A549 (cell line): Measurements from ENCODE around the gene PRDM2. TPM values are rescaled to one million over a fixed set of nuclear protein-coding genes. Genes with fewer than 3 reads are reported as not detected.

Experiments used
- ATAC-seq, 2 experiments: fragments of 200-7000 bp in 1 of 2; fragments of >200 bp in 1 of 2; cut with Nextera tagmentation in 1 of 2; cut with Tn5 transposase in 1 of 2; 3 replicates each; pipeline versions ENCODE4 v1.8.0 to v1.9.1; 2018 to 2020; ENCODE audit warnings: mild to moderate bottlenecking in 1 of 2, moderate library complexity in 1 of 2
- CTCF ChIA-PET: fragments of 300-600 bp; sonication (Branson Sonifier 250); formaldehyde crosslinking; extraction: SDS; loops from one replicate; lab custom pipeline; 2021; ENCODE audit warnings: antibody characterized with exemption, inconsistent platforms; lab: Yijun Ruan, JAX
- POLR2A ChIA-PET: fragments of 350-600 bp; formaldehyde crosslinking; extraction: SDS; loops from one replicate; lab custom pipeline; 2021; ENCODE audit warnings: antibody characterized with exemption, inconsistent platforms; lab: Yijun Ruan, JAX
- DNase-seq, 2 experiments: peaks; one replicate each; pipeline versions ENCODE4 v3.0.0 to v3.0.0-alpha.2; 2011 to 2016; ENCODE audit warnings: low read depth in 1 of 2, low spot score in 1 of 2
- FAIRE-seq: peaks from 2 replicates; lab custom pipeline; 2011; peaks lifted over from hg19 to GRCh38; lab: Jason Lieb, UNC
- H3K27ac ChIP-seq, 2 experiments: fragments of >200 bp; sonication (Bioruptor Twin); formaldehyde crosslinking; 3 replicates each; pipeline ENCODE4 v1.5.1; 2016 to 2017
- H3K4me1 ChIP-seq: fragments of >200 bp; sonication (Bioruptor Twin); formaldehyde crosslinking; 3 replicates; pipeline ENCODE4 v1.6.1; 2016
- H3K4me2 ChIP-seq: fragments of >200 bp; sonication (Bioruptor Twin); formaldehyde crosslinking; 3 replicates; pipeline ENCODE4 v1.6.1; 2016
- H3K4me3 ChIP-seq: fragments of >200 bp; sonication (Bioruptor Twin); formaldehyde crosslinking; 3 replicates; pipeline ENCODE4 v1.5.1; 2016
- H3K9me3 ChIP-seq: fragments of >200 bp; sonication (Bioruptor Twin); formaldehyde crosslinking; 3 replicates; pipeline ENCODE4 v1.6.1; 2016
- CBX8 ChIP-seq: fragments of 200-600 bp; sonication (generic); IDR thresholded peaks from 2 replicates; pipeline ENCODE4 v1.6.1; 2016
- CEBPB ChIP-seq, 2 experiments: fragments of >200 bp in 1 of 2; sonication (Bioruptor Twin) in 1 of 2; formaldehyde crosslinking in 1 of 2; IDR thresholded peaks; 2 replicates each; pipeline ENCODE4 v1.6.1; 2012 to 2016
- CHD2 ChIP-seq: fragments of 150-350 bp; IDR thresholded peaks from 2 replicates; pipeline ENCODE4 v1.6.1; 2014; ENCODE audit warnings: low read length; ENCODE audit not compliant: partially characterized antibody
- CTCF ChIP-seq: fragments of >200 bp; sonication (Bioruptor Twin); formaldehyde crosslinking; IDR thresholded peaks from 3 replicates; pipeline ENCODE4 v1.5.1; 2016
- E2F6 ChIP-seq: IDR thresholded peaks from 2 replicates; pipeline ENCODE4 v1.6.1; 2012; ENCODE audit warnings: low read depth, borderline replicate concordance
- ELK1 ChIP-seq: fragments of 150-350 bp; IDR thresholded peaks from 2 replicates; pipeline ENCODE4 v1.6.1; 2014; ENCODE audit warnings: low read depth, mild to moderate bottlenecking, low read length
- EP300 ChIP-seq, 2 experiments: fragments of >200 bp; sonication (Bioruptor Twin); formaldehyde crosslinking; IDR thresholded peaks; 2 replicates in 1 of 2; 3 replicates in 1 of 2; pipeline ENCODE4 v1.6.1; 2016 to 2017
- KDM1A ChIP-seq: fragments of 200-600 bp; sonication (generic); IDR thresholded peaks from 2 replicates; pipeline ENCODE4 v1.6.1; 2016; ENCODE audit warnings: low read depth, mild to moderate bottlenecking
- KDM5A ChIP-seq: fragments of 200-600 bp; sonication (generic); IDR thresholded peaks from 2 replicates; pipeline ENCODE4 v1.6.1; 2016; ENCODE audit warnings: antibody characterized with exemption, mild to moderate bottlenecking
- MAZ ChIP-seq: fragments of 150-350 bp; IDR thresholded peaks from 2 replicates; pipeline ENCODE4 v1.6.1; 2014; ENCODE audit warnings: antibody characterized with exemption, low read depth, low read length, borderline replicate concordance
- MYC ChIP-seq: IDR thresholded peaks from 2 replicates; pipeline ENCODE4 v1.6.1; 2012; ENCODE audit warnings: mild to moderate bottlenecking, inconsistent platforms, low read length, improper control_type of control experiment, borderline replicate concordance
- NPAS2 ChIP-seq: fragments of 250-450 bp; sonication (Bioruptor Pico); IDR thresholded peaks from 2 replicates; pipeline ENCODE4 v1.8.0; 2022; ENCODE audit warnings: mild to moderate bottlenecking, moderate library complexity, borderline replicate concordance
- PBX3 ChIP-seq: IDR thresholded peaks from 2 replicates; pipeline ENCODE4 v1.6.1; 2012
- PHF8 ChIP-seq: fragments of 200-600 bp; sonication (generic); IDR thresholded peaks from 2 replicates; pipeline ENCODE4 v1.6.1; 2016; ENCODE audit warnings: low read depth, mild to moderate bottlenecking, antibody characterized with exemption, moderate library complexity, borderline replicate concordance
- POLR2AphosphoS2 ChIP-seq: conservative IDR thresholded peaks from 2 replicates; pipeline ENCODE4 v1.6.1; 2012; ENCODE audit warnings: low read length, improper control_type of control experiment, inconsistent platforms
- RARB ChIP-seq: fragments of 250-450 bp; sonication (Bioruptor Pico); IDR thresholded peaks from 2 replicates; pipeline ENCODE4 v1.8.0; 2021; ENCODE audit warnings: mild to moderate bottlenecking, moderate library complexity
- RFX5 ChIP-seq: fragments of 450-650 bp; IDR thresholded peaks from 2 replicates; pipeline ENCODE4 v1.7.1; 2014; ENCODE audit warnings: antibody characterized with exemption, mild to moderate bottlenecking, moderate library complexity
- SREBF2 ChIP-seq: fragments of 450-650 bp; IDR thresholded peaks from 2 replicates; pipeline ENCODE4 v1.6.1; 2014; ENCODE audit warnings: mild to moderate bottlenecking, moderate library complexity
- ZC3H11A ChIP-seq: fragments of 450-650 bp; IDR thresholded peaks from 2 replicates; pipeline ENCODE4 v1.6.1; 2014; ENCODE audit warnings: antibody characterized with exemption, mild to moderate bottlenecking
- ZSCAN20 ChIP-seq: fragments of 250-450 bp; sonication (Bioruptor Pico); IDR thresholded peaks from 2 replicates; pipeline ENCODE4 v1.8.0; 2022; ENCODE audit warnings: mild to moderate bottlenecking, moderate library complexity
- WGBS: methylation state at CpG from one replicate; pipeline ENCODE4 v1.1.6; 2017; ENCODE audit errors: missing lambda C conversion rate; 5-methylcytosine and 5-hydroxymethylcytosine counted together
- polyA plus RNA-seq, 4 experiments: library from polyadenylated mRNA; depleted of rRNA in 3 of 4; stranded (reverse); fragments of >200 nt; fragmentation: RNase III in 1 of 4; extraction: RNeasy Plus Mini Kit Qiagen cat#74134 plus additional on column Dnase treatment in 1 of 4; gene quantifications; 2 replicates in 3 of 4; 3 replicates in 1 of 4; pipeline ENCODE4 v1.2.3, GENCODE V29; 2011 to 2017
- TF ChIP-seq, protein P1 (sequence below): fragments of >200 bp; sonication (Bioruptor Twin); formaldehyde crosslinking; IDR thresholded peaks from 2 replicates; pipeline ENCODE4 v1.6.1; 2016
- TF ChIP-seq, protein P2 (sequence below): fragments of 250-450 bp; sonication (Bioruptor Pico); IDR thresholded peaks from 2 replicates; pipeline ENCODE4 v1.5.0; 2021; ENCODE audit warnings: mild to moderate bottlenecking, moderate library complexity, borderline replicate concordance

Gene PRDM2
- polyA plus RNA-seq, 2 of the 4 experiments (the other 2 are of a cell fraction): 7.9 to 8.4 TPM

- Histone ChIP-seq H3K27ac (no peak overlapping the region), H3K4me3 (no peak overlapping the region), H3K4me1 (peaks cover 25% of the 10 kb centered on the region), H3K4me2 (no peak overlapping the region), H3K9me3 (no peaks in the 10 kb centered on the region)
- FAIRE-seq (no peak), ATAC-seq (no peak), DNase-seq (no peak)
- WGBS: 85% methylated on average over 2 of the region's 2 CpGs
- ChIA-PET POLR2A (no interaction called here), CTCF (interaction anchor here (0.6 kb wide), 1 partner anchor 70 kb away, joined by 4 read pairs; no protein-coding TSS in a partner anchor)
- TF ChIP-seq E2F6: no peak
- no peak for TF ChIP-seq KDM5A
- no peak for TF ChIP-seq EP300 (IDR thresholded peaks at IDR 0.05)
- TF ChIP-seq ELK1: no peak
- TF ChIP-seq, protein P1, sequence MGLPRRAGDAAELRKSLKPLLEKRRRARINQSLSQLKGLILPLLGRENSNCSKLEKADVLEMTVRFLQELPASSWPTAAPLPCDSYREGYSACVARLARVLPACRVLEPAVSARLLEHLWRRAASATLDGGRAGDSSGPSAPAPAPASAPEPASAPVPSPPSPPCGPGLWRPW: no peak
- no peak for TF ChIP-seq MYC
- TF ChIP-seq PHF8: no peak
- no peak for TF ChIP-seq CHD2
- TF ChIP-seq CTCF: no peak
- no peak for TF ChIP-seq RARB
- no peak for TF ChIP-seq KDM1A
- no peak for TF ChIP-seq RFX5
- no peak for TF ChIP-seq MAZ
- TF ChIP-seq ZSCAN20 (CRISPR knock-in tag): no peak
- TF ChIP-seq CEBPB (IDR thresholded peaks at IDR 0.05): no peak
- TF ChIP-seq SREBF2: no peak
These were observed 63.2 kb downstream of the PRDM2 start for GRCh38 chr1:13763222-13763621.

DNA sequence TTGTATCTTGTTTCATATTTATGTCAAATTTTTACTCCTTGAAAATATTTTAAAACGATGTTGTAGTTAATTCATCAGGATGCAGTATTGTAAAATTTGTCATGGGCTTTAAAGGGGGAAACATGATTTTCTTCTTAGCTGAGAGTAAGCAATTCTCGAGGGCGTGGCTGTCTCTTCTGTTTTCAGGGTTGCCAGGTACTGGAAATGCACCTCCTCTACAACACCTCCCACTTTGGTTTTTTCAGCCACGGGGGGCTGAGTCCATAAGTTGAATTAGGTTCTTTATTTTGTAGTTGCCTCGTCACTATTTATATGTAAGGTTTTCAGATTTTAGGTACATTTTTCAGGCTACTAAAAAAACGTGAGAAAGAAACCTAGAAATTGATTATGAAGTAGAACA lies 64.0 kb downstream of the PRDM2 start:
- ATAC-seq: no peak
- POLR2A ChIA-PET: no interaction called here
- Histone ChIP-seq H3K9me3 (no peaks in the 10 kb centered on the region), H3K27ac (no peak overlapping the region), H3K4me3 (no peak overlapping the region), H3K4me1 (peaks cover 25% of the 10 kb centered on the region), H3K4me2 (0 out of 3 replicates have a peak overlapping the region, but pooled peaks have one; percentile 17)
- DNase-seq: no peak
- no peak for FAIRE-seq
- TF ChIP-seq PBX3 (no peak), CHD2 (no peak), NPAS2 (CRISPR knock-in tag) (no peak), POLR2AphosphoS2 (no peak), CBX8 (no peak), ELK1 (no peak), ZC3H11A (no peak), RARB (no peak)
- TF ChIP-seq, protein P2, sequence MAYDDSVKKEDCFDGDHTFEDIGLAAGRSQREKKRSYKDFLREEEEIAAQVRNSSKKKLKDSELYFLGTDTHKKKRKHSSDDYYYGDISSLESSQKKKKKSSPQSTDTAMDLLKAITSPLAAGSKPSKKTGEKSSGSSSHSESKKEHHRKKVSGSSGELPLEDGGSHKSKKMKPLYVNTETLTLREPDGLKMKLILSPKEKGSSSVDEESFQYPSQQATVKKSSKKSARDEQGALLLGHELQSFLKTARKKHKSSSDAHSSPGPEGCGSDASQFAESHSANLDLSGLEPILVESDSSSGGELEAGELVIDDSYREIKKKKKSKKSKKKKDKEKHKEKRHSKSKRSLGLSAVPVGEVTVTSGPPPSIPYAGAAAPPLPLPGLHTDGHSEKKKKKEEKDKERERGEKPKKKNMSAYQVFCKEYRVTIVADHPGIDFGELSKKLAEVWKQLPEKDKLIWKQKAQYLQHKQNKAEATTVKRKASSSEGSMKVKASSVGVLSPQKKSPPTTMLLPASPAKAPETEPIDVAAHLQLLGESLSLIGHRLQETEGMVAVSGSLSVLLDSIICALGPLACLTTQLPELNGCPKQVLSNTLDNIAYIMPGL (CRISPR knock-in tag): no peak
- CTCF ChIA-PET: no interaction called here
- 62% methylated on average over 6 of the region's 6 CpGs for WGBS
